Panc1 (cell line): ENCODE results near the gene UNC80.

Experiments
- TF ChIP-seq, protein P1 (sequence below): fragments of 450-650 bp; IDR thresholded peaks from 2 replicates; pipeline ENCODE4 v1.5.1; 2017; ENCODE audit warnings: mild to moderate bottlenecking
- TF ChIP-seq, protein P2 (sequence below), 2 experiments: IDR thresholded peaks; 2 replicates each; pipeline ENCODE4 v1.6.1; 2011 to 2012; ENCODE audit warnings: low read depth in 2 of 2, control low read depth in 1 of 2, low read length in 1 of 2, mild to moderate bottlenecking in 1 of 2, moderate library complexity in 1 of 2; ENCODE audit not compliant: insufficient read depth in 1 of 2

GRCh38 chr2:209766613-209767012 lies 5.0 kb upstream of the UNC80 start:
- TF ChIP-seq, protein P1, sequence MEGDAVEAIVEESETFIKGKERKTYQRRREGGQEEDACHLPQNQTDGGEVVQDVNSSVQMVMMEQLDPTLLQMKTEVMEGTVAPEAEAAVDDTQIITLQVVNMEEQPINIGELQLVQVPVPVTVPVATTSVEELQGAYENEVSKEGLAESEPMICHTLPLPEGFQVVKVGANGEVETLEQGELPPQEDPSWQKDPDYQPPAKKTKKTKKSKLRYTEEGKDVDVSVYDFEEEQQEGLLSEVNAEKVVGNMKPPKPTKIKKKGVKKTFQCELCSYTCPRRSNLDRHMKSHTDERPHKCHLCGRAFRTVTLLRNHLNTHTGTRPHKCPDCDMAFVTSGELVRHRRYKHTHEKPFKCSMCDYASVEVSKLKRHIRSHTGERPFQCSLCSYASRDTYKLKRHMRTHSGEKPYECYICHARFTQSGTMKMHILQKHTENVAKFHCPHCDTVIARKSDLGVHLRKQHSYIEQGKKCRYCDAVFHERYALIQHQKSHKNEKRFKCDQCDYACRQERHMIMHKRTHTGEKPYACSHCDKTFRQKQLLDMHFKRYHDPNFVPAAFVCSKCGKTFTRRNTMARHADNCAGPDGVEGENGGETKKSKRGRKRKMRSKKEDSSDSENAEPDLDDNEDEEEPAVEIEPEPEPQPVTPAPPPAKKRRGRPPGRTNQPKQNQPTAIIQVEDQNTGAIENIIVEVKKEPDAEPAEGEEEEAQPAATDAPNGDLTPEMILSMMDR, result no peak
- TF ChIP-seq, protein P2, sequence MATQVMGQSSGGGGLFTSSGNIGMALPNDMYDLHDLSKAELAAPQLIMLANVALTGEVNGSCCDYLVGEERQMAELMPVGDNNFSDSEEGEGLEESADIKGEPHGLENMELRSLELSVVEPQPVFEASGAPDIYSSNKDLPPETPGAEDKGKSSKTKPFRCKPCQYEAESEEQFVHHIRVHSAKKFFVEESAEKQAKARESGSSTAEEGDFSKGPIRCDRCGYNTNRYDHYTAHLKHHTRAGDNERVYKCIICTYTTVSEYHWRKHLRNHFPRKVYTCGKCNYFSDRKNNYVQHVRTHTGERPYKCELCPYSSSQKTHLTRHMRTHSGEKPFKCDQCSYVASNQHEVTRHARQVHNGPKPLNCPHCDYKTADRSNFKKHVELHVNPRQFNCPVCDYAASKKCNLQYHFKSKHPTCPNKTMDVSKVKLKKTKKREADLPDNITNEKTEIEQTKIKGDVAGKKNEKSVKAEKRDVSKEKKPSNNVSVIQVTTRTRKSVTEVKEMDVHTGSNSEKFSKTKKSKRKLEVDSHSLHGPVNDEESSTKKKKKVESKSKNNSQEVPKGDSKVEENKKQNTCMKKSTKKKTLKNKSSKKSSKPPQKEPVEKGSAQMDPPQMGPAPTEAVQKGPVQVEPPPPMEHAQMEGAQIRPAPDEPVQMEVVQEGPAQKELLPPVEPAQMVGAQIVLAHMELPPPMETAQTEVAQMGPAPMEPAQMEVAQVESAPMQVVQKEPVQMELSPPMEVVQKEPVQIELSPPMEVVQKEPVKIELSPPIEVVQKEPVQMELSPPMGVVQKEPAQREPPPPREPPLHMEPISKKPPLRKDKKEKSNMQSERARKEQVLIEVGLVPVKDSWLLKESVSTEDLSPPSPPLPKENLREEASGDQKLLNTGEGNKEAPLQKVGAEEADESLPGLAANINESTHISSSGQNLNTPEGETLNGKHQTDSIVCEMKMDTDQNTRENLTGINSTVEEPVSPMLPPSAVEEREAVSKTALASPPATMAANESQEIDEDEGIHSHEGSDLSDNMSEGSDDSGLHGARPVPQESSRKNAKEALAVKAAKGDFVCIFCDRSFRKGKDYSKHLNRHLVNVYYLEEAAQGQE (IDR thresholded peaks at IDR 0.05; ENCODE audit: insufficient read depth in 1 of 2, low read depth in 2 of 2, low read length in 1 of 2), result no peak
